ENCODE data around the gene ZMYND11.

DNA sequence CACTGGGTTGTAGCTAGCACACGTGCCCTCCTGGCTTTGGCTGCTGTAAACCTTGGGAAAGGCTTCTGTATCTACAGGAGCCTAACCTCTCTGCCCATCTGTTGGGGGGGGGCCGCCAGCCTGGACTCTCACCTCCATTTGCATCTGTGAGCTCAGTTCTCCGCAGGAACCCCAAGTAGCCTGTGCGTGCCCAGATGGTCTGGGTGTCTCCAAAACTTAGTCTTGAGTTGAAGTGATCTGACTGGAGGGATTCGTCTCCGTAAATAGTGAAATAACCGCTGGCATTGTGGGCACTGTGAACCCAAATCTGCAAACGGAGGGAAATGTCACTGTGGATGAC, 147.9 kb downstream of the ZMYND11 start:
- TF ChIP-seq POLR2AphosphoS5 (IDR thresholded peaks at IDR 0.05; ENCODE audit: borderline replicate concordance, low read depth, low read length) (no peak), EZH2 (IDR thresholded peaks at IDR 0.05) (no peak)
